Renal cortex interstitium (tissue), 15 donors: ENCODE data around the gene CFAP53. TPM values are rescaled to one million over a fixed set of nuclear protein-coding genes. Genes with fewer than 3 reads are reported as not detected.
"Not testable (repeated sequence)": the region's sequence is repeated elsewhere in the genome, so short reads cannot be mapped to it uniquely, and the experiment has no call there.

ENCODE experiments used
- DNase-seq, 11 donors: peaks; one replicate each; pipeline ENCODE4 v3.0.0-alpha.2; 2013; ENCODE audit warnings: low read depth in 9 of 11, low spot score in 4 of 11; ENCODE audit errors: extremely low read depth in 1 of 11
- long read RNA-seq, 16 experiments: transcript quantifications; one replicate each; lab custom pipeline, GENCODE V29; 2026
- polyA plus RNA-seq, 3 donors: library from polyadenylated mRNA; unstranded; fragments of 120-200 nt; gene quantifications; one replicate each; pipeline ENCODE4 v1.2.1, GENCODE V29; 2013; ENCODE audit not compliant: insufficient read length in 3 of 3

CFAP53 gene, protein sequence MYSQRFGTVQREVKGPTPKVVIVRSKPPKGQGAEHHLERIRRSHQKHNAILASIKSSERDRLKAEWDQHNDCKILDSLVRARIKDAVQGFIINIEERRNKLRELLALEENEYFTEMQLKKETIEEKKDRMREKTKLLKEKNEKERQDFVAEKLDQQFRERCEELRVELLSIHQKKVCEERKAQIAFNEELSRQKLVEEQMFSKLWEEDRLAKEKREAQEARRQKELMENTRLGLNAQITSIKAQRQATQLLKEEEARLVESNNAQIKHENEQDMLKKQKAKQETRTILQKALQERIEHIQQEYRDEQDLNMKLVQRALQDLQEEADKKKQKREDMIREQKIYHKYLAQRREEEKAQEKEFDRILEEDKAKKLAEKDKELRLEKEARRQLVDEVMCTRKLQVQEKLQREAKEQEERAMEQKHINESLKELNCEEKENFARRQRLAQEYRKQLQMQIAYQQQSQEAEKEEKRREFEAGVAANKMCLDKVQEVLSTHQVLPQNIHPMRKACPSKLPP
- 1 to 10 TPM; 3.5 to 4.3 (median 3.9) TPM for polyA plus RNA-seq
- long read RNA-seq, donor 1 = 0 reads
- long read RNA-seq, donor 2 = 0 reads
- long read RNA-seq, donor 3 = 0 reads
- long read RNA-seq, donor 4 = 0 reads
- long read RNA-seq, donor 5 = 0 reads
- long read RNA-seq, donor 6 = 0 reads
- long read RNA-seq, donor 7 = 0 reads
- long read RNA-seq, donor 8 = 0 reads
- long read RNA-seq, donor 9 = 0 reads
- long read RNA-seq, donor 10 = 0 reads
- long read RNA-seq, donor 11 = 0 reads
- long read RNA-seq, donor 12 = 0 reads
- long read RNA-seq, donor 13 = 0 reads
- long read RNA-seq, donor 14 = 0 reads
- long read RNA-seq, donor 15 = 0 reads
- long read RNA-seq, donor 16, partial matches to known transcripts = 0 of 2 reads
- long read RNA-seq, donor 16, other reads (novel, unspliced or antisense) = 0 of 2 reads

DNA sequence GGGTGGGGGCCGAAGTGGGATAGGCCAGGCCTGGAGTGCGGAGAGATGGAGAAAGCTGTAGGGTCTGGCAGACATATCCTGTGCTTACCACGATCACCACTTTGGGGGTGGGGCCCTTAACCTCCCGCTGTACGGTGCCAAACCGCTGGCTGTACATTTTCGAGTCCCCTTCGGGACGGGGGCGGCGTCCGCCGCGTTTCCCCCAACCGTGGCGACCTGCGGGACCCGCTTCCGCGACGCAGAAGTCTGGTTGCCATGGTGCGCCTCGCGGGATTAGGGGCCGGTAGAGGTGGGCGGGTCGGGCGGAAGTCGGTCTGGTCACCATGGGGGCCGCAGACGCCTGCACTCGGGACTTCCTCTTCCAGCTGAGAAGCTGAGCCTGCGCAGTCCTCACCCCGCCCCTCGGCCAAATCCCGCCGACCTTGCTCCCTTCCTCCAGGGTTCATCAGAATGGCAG lies at the start of gene CFAP53:
Gene CFAP53 (minus strand): TSS at position 248 of the 457 bp plus-strand sequence. CDS start 91 bp downstream, at position 157.
- DNase-seq = peak in 10 of 11 donors; percentile 69 to 90 (median 83)

DNA sequence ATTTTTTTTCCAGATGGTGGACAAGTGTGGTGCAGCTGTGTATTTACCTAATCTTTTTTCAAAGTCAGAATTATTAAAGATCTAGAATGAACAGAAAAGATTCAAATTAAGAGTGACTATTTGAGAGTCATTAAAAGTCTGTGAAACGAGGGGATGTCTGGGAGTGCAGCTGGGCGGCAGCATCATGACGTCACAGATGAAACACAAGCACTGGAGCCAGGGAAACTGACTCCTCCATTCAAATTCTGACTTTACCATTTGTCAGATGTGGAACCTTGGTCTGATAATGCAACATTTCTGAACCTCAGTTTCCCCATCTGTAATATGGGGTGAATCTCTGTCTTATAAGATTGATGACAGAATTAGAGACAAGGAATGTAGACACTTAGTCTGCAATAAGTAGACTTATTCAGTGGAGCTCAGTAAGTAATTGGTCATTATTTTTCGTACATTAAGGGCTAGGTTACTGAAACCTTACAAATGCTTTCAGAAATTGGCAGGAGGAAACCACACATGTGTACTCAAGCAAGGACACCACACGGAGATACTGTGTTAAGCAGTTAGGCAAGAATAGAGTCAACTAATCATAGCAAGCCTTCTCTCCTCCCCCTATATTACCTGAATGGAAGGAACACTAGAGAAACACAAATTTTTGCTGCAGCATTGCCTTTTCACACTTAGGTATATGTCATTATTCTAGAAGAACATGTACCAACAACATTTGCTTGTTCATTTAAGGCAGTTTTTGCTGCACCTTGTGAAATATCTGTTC lies 49.0 kb upstream of the CFAP53 start:
- no peak for DNase-seq

DNA sequence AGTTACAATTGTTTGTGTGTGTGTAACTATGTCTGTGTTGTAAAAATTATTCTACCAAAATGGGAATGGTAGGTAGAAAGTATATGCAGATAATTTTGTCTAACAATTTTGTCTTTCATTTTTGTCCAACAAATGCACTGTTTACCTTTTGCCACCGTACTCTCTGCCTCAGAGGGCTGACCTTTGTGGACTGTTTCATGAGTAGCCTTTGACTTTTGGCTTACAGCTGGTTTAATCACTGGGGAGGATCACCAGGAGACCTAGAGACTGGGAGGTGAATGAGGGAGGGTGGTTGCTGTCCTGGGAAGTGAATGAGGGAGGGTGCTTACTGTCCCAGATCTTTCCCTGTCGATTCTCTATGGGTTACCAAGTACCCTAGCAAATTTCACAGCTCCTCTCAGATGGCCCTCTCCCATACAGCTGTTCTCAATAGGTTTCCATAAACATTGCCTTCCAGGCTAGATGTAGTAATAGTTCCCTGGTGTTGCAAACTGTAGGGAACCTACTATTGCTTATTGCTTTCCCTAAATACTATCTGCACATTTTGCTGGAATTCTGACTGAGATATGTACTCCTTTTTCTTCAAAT lies 47.7 kb upstream of the CFAP53 start:
- DNase-seq = no peak

DNA sequence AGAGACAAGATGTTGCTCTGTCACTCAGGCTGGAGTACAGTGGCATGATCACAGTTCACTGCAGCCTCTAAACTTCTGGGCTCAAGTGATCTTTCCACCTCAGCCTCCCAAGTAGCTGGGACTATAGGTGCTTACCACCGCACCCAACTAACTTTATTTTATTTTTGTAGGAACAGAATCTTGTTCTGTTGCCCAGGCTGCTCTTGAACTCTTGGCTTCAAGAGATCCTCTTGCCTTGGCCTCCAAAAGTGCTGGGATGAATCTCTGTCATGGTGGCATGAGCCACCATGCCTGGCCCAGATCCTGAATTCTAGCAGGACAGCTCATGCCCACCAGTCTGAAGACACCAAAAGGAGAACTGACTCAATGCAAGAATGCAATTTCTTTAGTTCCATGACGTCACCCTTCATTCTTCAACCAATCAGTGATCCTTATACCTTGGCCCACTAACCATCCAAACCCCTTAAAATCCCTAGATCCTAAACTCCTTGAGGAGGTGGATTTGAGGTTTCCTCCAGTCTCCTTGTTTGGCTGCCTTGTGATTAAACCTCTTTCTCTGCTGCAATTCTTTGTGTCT lies 46.8 kb upstream of the CFAP53 start:
- no peak for DNase-seq

DNA sequence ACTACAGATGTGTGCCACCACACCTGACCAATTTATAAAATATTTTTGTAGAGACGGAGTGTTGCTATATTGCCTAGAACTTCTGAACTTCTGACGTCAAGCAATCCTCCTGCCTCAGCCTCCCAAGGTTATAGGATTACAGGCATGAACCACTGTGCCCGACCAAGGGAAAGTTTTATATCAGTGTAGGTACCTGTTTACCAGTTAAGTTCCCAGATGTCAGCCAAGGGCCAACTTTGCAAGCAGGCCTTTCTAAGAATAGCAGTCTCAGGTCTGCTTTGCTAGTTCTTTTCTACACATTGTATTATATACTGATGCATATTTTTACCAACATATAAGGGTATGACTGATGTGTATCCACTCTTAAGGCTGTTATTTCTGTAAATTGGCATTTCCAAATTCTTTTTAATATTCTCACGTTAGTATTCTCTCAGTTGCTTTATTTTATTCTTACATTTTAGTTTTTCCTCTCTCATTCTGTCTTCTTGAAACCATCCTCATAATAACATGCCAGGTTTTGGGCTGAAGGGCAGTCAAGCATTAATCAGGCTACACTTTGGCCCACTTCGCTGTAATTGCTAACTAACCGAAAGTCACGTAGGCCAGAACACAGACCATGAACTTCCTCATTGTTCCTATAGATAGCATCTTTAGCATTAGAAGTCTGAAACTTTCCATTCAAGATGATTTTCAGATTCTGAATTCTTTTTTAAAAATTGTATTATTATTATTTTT lies 46.2 kb upstream of the CFAP53 start:
- peak in 1 of 11 donors; percentile 35 for DNase-seq

DNA sequence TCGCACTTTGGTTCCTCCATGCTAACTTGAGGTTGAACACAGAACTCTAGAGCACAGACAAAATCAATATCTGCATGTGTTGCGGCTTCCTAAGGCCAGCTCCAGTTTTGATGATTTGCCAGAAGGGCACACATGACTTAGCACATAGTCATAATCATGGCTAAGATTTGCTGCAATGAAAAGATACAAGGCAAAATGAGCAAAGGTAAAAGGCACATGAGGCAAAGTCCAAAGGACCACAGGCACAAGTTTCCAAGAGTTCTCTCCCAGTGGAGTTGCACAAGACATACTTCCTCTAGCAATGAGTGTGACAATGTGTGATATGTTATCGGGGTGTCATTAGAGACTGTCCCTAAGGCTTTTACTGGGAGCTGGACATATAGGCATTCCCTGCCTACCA lies 45.4 kb upstream of the CFAP53 start:
- no peak for DNase-seq

DNA sequence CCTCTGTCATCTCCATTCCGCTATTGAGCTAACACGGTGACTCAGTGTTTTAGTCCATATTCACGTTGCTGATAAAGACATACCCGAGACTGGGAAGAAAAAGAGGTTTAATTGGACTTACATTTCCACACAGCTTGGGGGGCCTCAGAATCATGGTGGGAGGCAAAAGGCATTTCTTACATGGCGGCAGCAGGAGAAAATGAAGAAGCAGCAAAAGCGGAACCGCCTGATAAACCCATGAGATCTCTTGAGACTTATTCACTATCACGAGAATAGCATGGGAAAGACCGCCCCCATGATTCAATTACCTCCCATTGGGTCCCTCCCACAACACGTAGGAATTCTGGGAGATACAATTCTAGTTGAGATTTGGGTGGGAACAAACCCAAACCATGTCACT lies 43.8 kb upstream of the CFAP53 start:
- DNase-seq = no peak

DNA sequence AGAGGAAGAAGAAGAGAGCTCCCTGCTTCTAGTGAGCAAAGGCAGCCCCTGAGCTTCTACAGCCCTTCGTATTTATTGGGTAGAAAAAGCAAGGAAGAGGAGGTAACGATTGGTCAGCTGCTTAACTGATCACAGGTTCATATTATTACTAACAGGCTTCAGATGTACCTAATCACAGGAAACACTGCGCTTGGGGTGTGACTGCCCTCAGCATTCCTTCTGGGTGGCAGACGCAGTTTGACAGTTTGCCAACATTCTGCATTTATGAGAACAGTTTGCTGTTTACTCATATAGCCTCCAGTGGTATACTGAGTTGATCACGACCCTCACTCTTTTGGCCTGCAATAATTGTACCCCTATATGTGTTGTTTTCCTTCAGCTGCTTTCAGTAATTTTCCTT lies 42.6 kb upstream of the CFAP53 start:
- not testable (repeated sequence) for DNase-seq

DNA sequence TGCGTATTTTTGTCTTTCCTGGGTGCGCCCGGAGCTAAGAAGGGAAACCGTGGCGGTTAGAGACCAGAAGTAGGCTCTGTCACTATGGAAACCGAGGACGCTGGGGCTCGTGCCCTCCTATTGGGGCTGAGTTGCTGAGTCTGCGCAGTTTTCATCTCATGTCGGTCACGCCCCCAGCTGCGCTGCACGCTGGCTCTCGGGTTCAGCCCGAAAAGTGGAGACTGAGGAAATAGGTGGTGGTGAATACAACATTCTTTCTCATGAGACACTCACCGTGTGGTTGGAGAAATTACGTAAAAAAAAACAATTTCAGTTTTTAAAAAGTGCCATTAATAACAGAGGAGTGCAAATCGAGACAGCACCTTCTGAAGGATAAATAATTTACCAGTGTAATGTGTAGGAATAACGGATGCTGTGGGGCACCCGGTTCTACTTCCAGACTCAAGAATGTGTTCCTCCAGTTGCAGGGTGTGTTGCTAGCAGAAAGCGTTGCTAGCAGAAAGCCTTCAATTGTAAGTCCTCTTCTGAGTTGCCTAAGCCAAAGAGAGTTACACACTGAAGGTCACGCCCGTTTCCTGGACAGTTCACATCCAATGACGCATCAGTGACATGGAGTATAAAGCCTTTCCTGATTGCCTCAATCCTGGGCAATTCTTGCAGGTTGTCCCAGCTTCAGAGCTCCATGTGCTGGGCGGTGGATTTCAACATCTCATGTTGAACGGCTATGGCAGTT lies 41.6 kb upstream of the CFAP53 start:
- peak in 10 of 11 donors; percentile 63 to 91 (median 79) for DNase-seq

DNA sequence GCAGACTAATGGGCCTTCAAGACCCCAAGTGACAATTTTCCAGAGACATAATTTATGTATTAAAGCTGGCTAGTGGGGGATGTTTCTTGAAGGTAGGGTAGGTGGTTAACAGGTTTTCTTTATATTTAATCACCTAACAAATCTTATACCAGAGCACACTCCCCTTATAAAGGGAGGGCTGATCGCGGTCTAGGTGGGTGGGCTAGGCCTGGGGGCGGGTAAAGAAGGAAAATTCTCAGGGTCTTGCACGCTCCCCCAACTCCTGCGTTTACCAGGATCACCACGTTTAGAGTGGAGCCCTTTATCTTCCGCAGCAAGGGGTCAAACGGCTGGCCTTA lies 41.1 kb upstream of the CFAP53 start:
- no peak for DNase-seq

DNA sequence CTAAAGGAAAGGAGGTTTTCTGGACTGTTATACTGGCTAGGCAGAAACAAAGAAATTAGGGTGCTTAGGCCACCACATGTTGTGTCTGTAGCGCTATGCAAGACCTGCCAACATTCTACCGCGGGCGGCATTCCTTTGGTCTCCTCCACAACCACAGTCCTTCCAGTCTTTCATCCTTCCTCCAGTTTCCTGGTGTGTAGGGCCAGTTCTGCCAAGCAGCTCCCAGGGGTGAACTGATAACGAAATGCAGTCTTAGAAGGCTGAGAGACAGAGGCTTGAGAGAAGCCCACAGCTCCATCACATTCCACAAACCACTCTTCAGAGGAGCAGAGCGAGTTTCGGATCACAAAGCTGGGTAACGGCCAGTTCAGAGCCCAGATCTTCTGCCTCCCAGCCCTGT lies 40.6 kb upstream of the CFAP53 start:
- no peak for DNase-seq

DNA sequence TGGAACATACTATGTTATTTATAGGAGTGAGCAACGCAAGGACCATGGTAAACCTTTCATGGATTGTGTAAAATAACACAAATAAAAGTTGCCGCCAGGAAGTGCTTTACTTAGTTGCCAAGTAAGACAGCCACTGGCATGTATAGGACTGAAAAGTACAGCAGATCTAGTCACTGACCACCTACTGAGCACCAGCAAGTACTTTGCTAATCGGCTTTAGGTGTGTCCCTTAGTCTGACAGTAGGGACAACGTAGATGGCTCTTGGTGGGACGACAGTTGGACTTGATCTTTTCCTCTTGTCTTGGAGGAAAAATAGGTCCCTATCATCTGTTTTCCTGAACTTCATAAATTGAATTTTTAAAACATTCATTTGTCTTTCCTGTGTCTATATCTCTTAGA lies 34.8 kb upstream of the CFAP53 start:
- DNase-seq = no peak

DNA sequence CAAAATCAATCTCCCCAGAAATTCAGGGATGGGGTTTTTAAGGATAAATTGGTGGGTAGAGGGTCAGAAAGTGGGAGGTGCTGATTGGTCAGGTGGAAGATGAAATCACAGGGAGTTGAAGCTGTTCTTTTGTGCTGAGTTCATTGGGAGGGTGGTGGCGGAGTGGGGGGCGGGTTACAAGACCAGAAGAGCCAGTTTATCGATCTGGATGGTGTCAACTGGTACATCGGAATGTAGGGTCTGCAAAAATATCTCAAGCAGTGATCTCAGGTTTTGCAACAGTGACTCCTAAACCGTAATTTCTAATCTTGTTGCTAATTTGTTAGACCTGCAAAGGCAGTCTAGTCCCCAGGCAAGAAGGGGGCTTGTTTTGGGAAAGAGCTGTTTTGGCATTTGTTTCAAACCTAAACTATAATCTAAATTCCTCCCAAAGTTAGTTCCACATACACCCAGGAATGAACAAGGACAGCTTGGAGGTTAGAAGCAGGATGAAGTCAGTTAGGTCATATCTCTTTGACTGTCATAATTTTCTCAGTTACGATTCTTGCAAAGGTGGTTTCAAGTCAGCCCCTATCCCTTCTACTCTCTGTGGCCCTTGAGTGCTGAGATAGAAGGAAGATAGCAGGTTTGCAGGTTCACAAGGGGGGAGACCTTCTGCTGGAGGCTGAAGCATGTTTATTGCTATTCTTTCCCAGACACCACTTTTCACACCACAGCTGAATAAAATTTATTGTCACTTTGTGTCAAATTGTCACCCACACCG lies 33.5 kb upstream of the CFAP53 start:
- DNase-seq = no peak

DNA sequence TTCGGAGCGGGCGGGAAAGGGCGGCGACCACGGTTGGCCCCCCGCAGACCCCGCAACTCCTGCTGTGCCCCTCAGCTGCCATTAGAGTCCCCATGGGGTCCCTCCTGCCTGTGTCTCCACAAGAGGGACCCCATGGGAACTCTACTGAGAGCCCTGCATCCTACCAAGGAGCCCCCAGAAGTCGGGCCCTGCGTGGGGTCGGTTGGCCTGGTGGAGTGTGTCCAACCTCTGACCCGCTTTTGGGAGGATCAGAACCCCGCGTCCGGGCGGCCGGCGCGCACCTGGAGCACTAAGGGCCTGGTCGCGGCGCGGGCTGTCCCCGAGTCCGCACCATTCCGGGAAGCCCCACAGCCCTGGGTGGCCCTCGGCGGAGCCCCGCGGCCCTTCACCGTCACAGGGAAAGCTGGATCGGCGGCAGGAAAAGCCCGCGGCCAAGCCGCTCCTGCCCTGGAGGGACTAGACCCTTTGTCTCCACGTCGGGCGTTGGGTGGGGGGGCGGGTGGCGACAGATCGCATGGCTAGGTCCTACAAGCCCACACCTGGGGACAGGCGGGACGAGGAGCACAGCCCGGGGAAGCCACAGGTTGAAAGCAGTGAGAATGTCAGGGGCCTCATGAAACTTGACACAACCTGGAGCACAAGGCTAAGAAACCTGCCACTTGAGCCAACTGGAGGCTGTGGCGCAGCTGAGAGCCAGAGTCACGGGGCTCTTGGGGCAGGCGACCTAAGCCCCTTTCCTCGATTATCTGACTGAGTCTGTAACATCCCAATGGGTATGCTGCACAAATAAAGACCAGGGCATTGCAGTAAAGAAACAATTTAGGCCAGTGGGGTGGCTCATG lies 32.4 kb upstream of the CFAP53 start:
- no peak for DNase-seq

DNA sequence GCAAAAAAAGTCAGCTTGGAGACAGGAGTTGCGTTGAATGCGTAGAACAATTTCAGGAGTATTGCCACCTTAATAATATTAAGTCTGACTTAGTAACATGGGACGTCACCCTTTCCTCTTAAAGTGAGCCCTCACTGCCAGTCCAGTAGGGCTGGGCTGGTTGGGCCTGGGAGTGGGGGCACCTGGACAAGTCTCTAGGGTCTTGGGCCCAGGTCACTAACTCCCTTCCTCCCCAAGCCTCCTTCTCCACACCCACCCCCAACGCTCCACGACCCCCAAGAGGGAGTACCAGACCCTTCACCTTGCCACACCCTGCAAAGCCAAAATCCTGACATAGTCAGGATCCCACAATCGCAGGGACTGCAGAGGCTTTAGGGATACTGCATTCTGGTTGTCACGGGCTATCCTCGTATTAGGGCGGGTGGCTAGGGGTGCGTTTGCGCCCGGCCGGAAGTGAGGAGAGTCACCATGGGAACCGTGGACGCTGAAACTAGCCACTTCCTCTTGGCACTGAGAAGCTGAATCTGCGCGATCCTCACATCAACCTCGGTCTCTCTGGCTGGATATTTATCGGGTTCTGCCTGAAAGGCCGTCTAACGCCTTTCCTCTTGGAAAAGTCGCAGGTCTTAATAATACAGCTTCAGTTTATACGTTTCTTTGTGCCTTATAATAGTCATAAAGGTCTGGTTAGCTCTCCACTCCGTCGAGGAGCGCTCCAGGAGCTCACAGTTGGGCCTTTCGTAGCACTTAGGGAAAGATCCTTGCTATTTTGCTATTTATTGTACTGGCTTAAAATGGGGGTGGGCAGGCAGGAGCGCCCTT lies 31.5 kb upstream of the CFAP53 start:
- DNase-seq = peak in 9 of 11 donors; percentile 63 to 80 (median 73)
